ENCODE measurements around the gene TAF1.
"Not testable (repeated sequence)": the region's sequence is repeated elsewhere in the genome, so short reads cannot be mapped to it uniquely, and the experiment has no call there.

TAF1 gene

GRCh38 chrX:71510161-71510560, 144.0 kb downstream of the TAF1 start:
- DNase-seq (ENCODE audit: low spot score): no peak

GRCh38 chrX:71513731-71514130, 147.6 kb downstream of the TAF1 start:
- not testable (repeated sequence) for DNase-seq (ENCODE audit: low spot score)

DNA sequence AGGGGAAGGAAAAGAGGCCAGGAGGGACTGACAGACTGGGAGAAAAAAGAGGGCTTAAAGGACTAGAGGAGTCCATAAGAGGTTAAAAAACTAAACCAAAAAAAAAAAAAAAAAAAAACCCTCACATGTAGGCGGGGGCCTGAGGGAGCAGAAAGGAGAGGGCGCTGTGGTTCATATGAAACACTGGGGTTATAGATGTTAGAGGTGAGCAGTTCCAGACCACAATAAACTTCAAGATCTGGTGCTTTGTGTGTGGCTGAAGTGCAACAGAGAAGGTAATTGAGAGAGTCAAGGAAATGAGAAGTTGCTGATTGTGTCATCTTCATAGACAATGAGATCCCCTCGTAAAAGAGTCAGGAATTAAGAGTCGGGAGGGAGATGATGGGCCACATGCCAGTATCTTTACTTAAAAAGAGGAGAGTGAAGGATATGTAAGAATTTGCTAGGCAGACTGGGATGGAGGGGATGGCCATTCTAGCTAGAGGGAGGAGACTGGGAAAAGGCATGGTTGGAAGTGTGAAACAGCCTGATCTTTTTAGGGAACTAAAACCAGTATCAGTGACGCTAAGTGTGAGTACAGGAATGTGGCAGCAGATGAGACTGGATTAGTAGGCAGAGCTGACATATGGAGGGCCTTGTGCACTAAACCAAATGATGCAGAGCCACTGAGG, 148.3 kb downstream of the TAF1 start:
- peak; percentile 39 for DNase-seq (ENCODE audit: low spot score)

DNA sequence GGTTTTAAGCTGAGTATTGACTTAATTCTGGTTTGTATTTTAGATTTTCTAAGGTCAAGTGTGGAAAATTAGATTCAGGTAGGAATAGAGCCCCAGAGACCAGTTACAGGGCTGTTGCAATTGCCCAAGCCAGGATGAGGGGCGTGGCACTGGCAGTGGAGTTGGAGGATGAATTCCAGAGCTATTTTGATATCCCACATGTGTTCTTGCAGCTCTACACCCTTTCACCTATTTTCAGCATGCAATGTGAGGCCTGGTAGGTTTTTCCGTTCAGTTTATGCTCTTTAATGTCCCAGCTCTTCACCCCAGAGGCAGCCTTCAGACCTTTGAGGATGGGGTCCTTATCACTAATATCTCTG, 148.9 kb downstream of the TAF1 start:
- DNase-seq (ENCODE audit: low spot score): no peak
